K562 (cell line): ENCODE results near the gene CPT1B. TPM values are rescaled to one million over a fixed set of nuclear protein-coding genes. Genes with fewer than 3 reads are reported as not detected.

ENCODE experiments used
- ATAC-seq: fragments of 200-7000 bp; cut with Tn5 transposase; 3 replicates; pipeline ENCODE4 v1.9.1; 2020; ENCODE audit warnings: moderate library complexity
- BruUV-seq: library from RNA; stranded (reverse); fragments of 400-500 nt; replicated peaks from 2 replicates; lab custom pipeline; 2021; lab: Mats Ljungman, UMichigan
- CTCF ChIA-PET: fragments of 300-600 bp; formaldehyde crosslinking; extraction: SDS; loops from one replicate; lab custom pipeline; 2021; ENCODE audit warnings: low intra/inter-chr PET ratio; lab: Yijun Ruan, JAX
- POLR2A ChIA-PET: fragments of 300-600, 350-650 bp; sonication (Branson Sonifier 250); formaldehyde crosslinking; extraction: SDS; loops from one replicate; lab custom pipeline; 2021; ENCODE audit warnings: antibody characterized with exemption, inconsistent platforms; lab: Yijun Ruan, JAX
- DNase-seq, 4 experiments: peaks; one replicate each; pipeline versions ENCODE4 v3.0.0 to v3.0.0-alpha.2; 2011 to 2018; ENCODE audit warnings: low spot score in 3 of 4, mixed read lengths in 3 of 4; ENCODE audit errors: extremely low read depth in 1 of 4
- FAIRE-seq: peaks from 2 replicates; lab custom pipeline; 2011; peaks lifted over from hg19 to GRCh38; lab: Jason Lieb, UNC
- H2AFZ ChIP-seq: 2 replicates; pipeline ENCODE4 v1.6.0; 2011; ENCODE audit warnings: low read depth, low read length, control low read depth, inconsistent platforms
- H3K27ac ChIP-seq: fragments of 200-600 bp; 3 replicates; pipeline ENCODE4 v1.8.0; 2011; ENCODE audit warnings: low read depth, mild to moderate bottlenecking, control low read depth, inconsistent platforms, low read length, moderate library complexity, mixed read lengths; ENCODE audit errors: extremely low read depth
- H3K27me3 ChIP-seq, 2 experiments: fragments of 300-600 bp in 1 of 2; 2 replicates in 1 of 2; 3 replicates in 1 of 2; pipeline versions ENCODE4 v1.6.0 to v1.8.0; 2011; ENCODE audit warnings: inconsistent platforms in 2 of 2, low read length in 2 of 2, mild to moderate bottlenecking in 1 of 2, mixed read lengths in 1 of 2, moderate library complexity in 1 of 2; ENCODE audit not compliant: control insufficient read depth in 2 of 2, insufficient read depth in 2 of 2
- H3K36me3 ChIP-seq: fragments of 300-600 bp; 3 replicates; pipeline ENCODE4 v1.8.0; 2011; ENCODE audit warnings: mild to moderate bottlenecking, low read length, inconsistent platforms; ENCODE audit not compliant: control insufficient read depth, insufficient read depth
- H3K4me1 ChIP-seq, 2 experiments: fragments of 200-600 bp in 1 of 2; replicated peaks in 1 of 2; 2 replicates in 1 of 2; 3 replicates in 1 of 2; pipeline versions ENCODE4 v1.5.1 to v1.8.0; 2011; ENCODE audit warnings: inconsistent platforms in 2 of 2, low read length in 2 of 2, mild to moderate bottlenecking in 1 of 2, mixed read lengths in 1 of 2, moderate library complexity in 1 of 2; ENCODE audit not compliant: control insufficient read depth in 2 of 2, insufficient read depth in 2 of 2
- H3K4me2 ChIP-seq: 2 replicates; pipeline ENCODE4 v1.6.1; 2011; ENCODE audit warnings: low read length, control low read depth, inconsistent platforms, mixed read lengths; ENCODE audit not compliant: insufficient read depth
- H3K4me3 ChIP-seq: fragments of 200-600 bp; sonication (generic), shearing (Covaris generic); 2 replicates; pipeline ENCODE4 v1.5.1; 2016; ENCODE audit warnings: control low read depth, inconsistent platforms
- H3K79me2 ChIP-seq: fragments of 200-600 bp; 3 replicates; pipeline ENCODE4 v1.8.0; 2011; ENCODE audit warnings: low read length, inconsistent platforms; ENCODE audit not compliant: control insufficient read depth, insufficient read depth
- H3K9ac ChIP-seq, 2 experiments: 2 replicates each; pipeline versions ENCODE4 v1.6.0 to v1.6.1; 2011; ENCODE audit warnings: low read depth in 2 of 2, low read length in 2 of 2, control low read depth in 1 of 2, inconsistent platforms in 1 of 2, mild to moderate bottlenecking in 1 of 2, mixed read lengths in 1 of 2; ENCODE audit not compliant: insufficient read depth in 1 of 2
- H3K9me1 ChIP-seq: one replicate; pipeline ENCODE4 v1.6.0; 2011; ENCODE audit warnings: inconsistent platforms, mild to moderate bottlenecking, low read length, moderate library complexity; ENCODE audit not compliant: control insufficient read depth, insufficient read depth
- H3K9me3 ChIP-seq: replicated peaks from 2 replicates; pipeline ENCODE4 v1.5.1; 2011; ENCODE audit warnings: low read depth, low read length, inconsistent platforms; ENCODE audit not compliant: control insufficient read depth, insufficient read depth
- H4K20me1 ChIP-seq: replicated peaks from 2 replicates; pipeline ENCODE4 v1.6.1; 2011; ENCODE audit warnings: low read length, inconsistent platforms, mixed read lengths; ENCODE audit not compliant: control insufficient read depth, insufficient read depth
- C11orf30 ChIP-seq: fragments of 450-650 bp; IDR thresholded peaks from 2 replicates; pipeline ENCODE4 v1.6.1; 2016; ENCODE audit warnings: low read depth, mild to moderate bottlenecking
- CHD1 ChIP-seq: fragments of 200-600 bp; sonication (generic); IDR thresholded peaks from one replicate; pipeline ENCODE4 v1.6.1; 2012; ENCODE audit warnings: mild to moderate bottlenecking, moderate library complexity, low read length, inconsistent platforms
- CXXC5 ChIP-seq: fragments of 250-450 bp; sonication (Bioruptor Pico); IDR thresholded peaks from 2 replicates; pipeline ENCODE4 v1.8.0; 2022; ENCODE audit warnings: inconsistent platforms, mild to moderate bottlenecking, moderate library complexity
- FOXM1 ChIP-seq, 2 experiments: fragments of 450-650 bp in 1 of 2; sonication (generic) in 1 of 2; formaldehyde crosslinking in 1 of 2; IDR thresholded peaks; 2 replicates each; pipeline versions ENCODE4 v1.6.1 to v1.9.0; 2017 to 2022; ENCODE audit warnings: low read depth in 2 of 2, mild to moderate bottlenecking in 2 of 2, missing genetic modification reagents in 1 of 2, moderate library complexity in 1 of 2
- FUS ChIP-seq: fragments of 200-400 bp; formaldehyde crosslinking; optimal IDR thresholded peaks from 2 replicates; pipeline ENCODE3; 2017; ENCODE audit warnings: low read depth, low read length
- IRF2 ChIP-seq: sonication (generic); formaldehyde crosslinking; IDR thresholded peaks from 2 replicates; pipeline ENCODE4 v1.8.1; 2022; ENCODE audit warnings: mild to moderate bottlenecking, missing genetic modification reagents
- RB1 ChIP-seq: fragments of 450-650 bp; IDR thresholded peaks from 2 replicates; pipeline ENCODE4 v1.6.1; 2017; ENCODE audit warnings: low read depth, mild to moderate bottlenecking
- ZKSCAN8 ChIP-seq: fragments of 200-800 bp; sonication (Bioruptor generic); IDR thresholded peaks from 2 replicates; pipeline ENCODE4 v1.6.1; 2016; ENCODE audit warnings: missing genetic modification characterization, missing compliant biosample characterization
- ZNF143 ChIP-seq: sonication (generic); formaldehyde crosslinking; IDR thresholded peaks from 2 replicates; pipeline ENCODE4 v1.9.0; 2022; ENCODE audit warnings: mild to moderate bottlenecking, missing genetic modification reagents
- ZNF263 ChIP-seq: sonication (generic); formaldehyde crosslinking; IDR thresholded peaks from 2 replicates; pipeline ENCODE4 v1.8.0; 2022; ENCODE audit warnings: mild to moderate bottlenecking, missing genetic modification reagents, borderline replicate concordance
- WGBS: fragments of 100-300 bp; shearing (Covaris generic); methylation state at CpG from one replicate; pipeline ENCODE4 v1.1.6; 2016; ENCODE audit warnings: low coverage, mixed read lengths; ENCODE audit not compliant: insufficient coverage; ENCODE audit errors: missing lambda C conversion rate; 5-methylcytosine and 5-hydroxymethylcytosine counted together
- in situ Hi-C: fragments of 300-500 bp; cut with MboI; formaldehyde crosslinking; loops from 4 replicates; pipeline ENCODE4 v1.15.0; 2018; ENCODE audit warnings: inconsistent platforms, mixed read lengths
- intact Hi-C: fragments of 100-400 bp; cut with micrococcal nuclease; formaldehyde crosslinking; loops from 2 replicates; pipeline ENCODE4 v1.14.2; 2022
- polyA plus RNA-seq, 8 experiments: library from polyadenylated mRNA; depleted of rRNA in 4 of 8; stranded (reverse) in 5 of 8; unstranded in 3 of 8; fragments of >200 nt; fragmentation: Nextera tagmentation in 2 of 8; fragmentation: Illumina TruSeq in 1 of 8; extraction: Ambion mirVana in 2 of 8; extraction: Trizol in 1 of 8; gene quantifications; 2 replicates each; pipeline versions ENCODE4 v1.2.1 to v1.2.3, GENCODE V29; 2011 to 2014; ENCODE audit warnings: inconsistent platforms in 1 of 8, missing spikeins in 1 of 8
- total RNA-seq, 7 experiments: library from RNA; depleted of rRNA in 6 of 7; stranded (reverse); fragments of >200 nt in 6 of 7; fragmentation: Illumina TruSeq in 2 of 7; extraction: Trizol in 2 of 7; gene quantifications; 2 replicates each; pipeline versions ENCODE4 v1.2.1 to v1.2.3, GENCODE V29; 2011 to 2021; ENCODE audit warnings: low replicate concordance in 1 of 7
- TF ChIP-seq, protein P1 (sequence below): sonication (generic); formaldehyde crosslinking; IDR thresholded peaks from 2 replicates; pipeline ENCODE4 v1.8.0; 2022; ENCODE audit warnings: mild to moderate bottlenecking, missing genetic modification reagents
- TF ChIP-seq, protein P2 (sequence below): fragments of 450-650 bp; IDR thresholded peaks from 2 replicates; pipeline ENCODE4 v1.6.1; 2016; ENCODE audit warnings: borderline replicate concordance
- TF ChIP-seq, protein P3 (sequence below): sonication (generic); formaldehyde crosslinking; IDR thresholded peaks from 2 replicates; pipeline ENCODE4 v1.8.0; 2022; ENCODE audit warnings: mild to moderate bottlenecking, missing genetic modification reagents

CPT1B gene
- total and polyA plus RNA-seq, 9 of the 15 experiments (the other 6 are each of a cell fraction or from before 2014, with no cell fraction given) = 0.35 to 6.1 (median 2.6) TPM

DNA sequence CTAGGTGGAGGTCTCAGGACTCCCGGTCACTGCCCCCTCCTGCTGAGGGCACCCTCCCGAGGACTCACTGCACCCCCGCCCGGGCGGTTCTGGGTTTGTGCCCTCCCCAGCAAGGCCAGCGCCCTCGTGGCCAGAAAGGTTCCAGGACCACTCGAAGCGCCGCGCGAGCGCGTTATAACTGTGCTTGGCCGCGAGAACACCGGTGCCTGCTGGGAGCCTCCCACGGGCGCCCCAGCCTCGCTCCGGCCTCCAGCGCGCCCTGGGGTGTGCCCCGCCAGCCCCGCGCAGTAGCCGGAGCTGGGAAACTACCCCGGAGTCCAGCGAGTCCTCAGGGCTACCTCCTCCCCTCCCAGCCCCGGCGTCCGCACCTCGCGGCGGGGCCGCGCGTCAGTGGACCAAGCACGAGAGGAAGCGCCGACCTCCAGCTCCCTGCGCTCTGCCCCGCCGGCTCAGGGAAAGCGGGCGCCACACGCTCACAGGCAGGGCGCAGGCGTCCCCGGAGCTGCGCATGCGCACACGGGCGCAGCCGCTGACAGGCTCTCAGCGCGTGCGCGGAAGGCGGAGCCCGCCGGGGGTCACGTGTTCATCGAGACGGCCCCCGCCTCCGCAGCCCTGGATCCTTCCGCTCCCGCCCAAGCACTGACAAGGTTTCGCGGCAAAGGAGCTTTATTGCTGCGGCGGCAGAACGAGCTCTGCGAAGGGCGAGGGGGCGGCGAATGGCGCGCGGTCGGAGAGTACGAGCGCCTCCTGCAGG lies 52.9 kb downstream of the CPT1B start, which contains the start of gene SCO2:
Gene SCO2 (minus strand): TSS at position 495 of the 754 bp plus-strand sequence. CDS start 1,187 bp downstream, outside the sequence.
- ChIA-PET POLR2A (interaction anchor here (0.6 to 5.3 kb wide), 10 partner anchors 11 to 283 kb away, joined by 3 to 65 read pairs (median 4); partner anchors contain the start of genes CHKB, KLHDC7B, LMF2 and NCAPH2), CTCF (interaction anchor here (1.2 kb wide), 1 partner anchor 50 kb away, joined by 3 read pairs; no protein-coding TSS in a partner anchor)
- Histone ChIP-seq H3K27me3 (no peaks in the 10 kb centered on the region), H3K27ac (peak within 1 kb of the TSS; percentile 89), H3K9me3 (no peaks in the 10 kb centered on the region), H2AFZ (peak within 1 kb of the TSS; percentile 82), H3K4me1 (peaks cover 8 to 64% of the 10 kb centered on the region in 2 experiments; a peak in 4 of 5 replicates), H3K36me3 (peaks cover 40% of the 10 kb centered on the region; the same call in 1 of the 3 replicates), H3K9me1 (no peaks in the 10 kb centered on the region), H4K20me1 (peaks cover 12% of the 10 kb centered on the region; the same call in 1 of the 2 replicates), H3K4me3 (peak within 1 kb of the TSS; percentile 71), H3K4me2 (peak within 1 kb of the TSS; percentile 88), H3K79me2 (peaks cover 34% of the 10 kb centered on the region), H3K9ac (peak within 1 kb of the TSS; percentile 86 to 96)
- BruUV-seq = TSS peak; percentile 76
- peak; percentile 92 to 97 (median 94) for DNase-seq
- peak; percentile 86 for FAIRE-seq
- WGBS = under 1% methylated on average over 32 of the region's 84 CpGs
- peak; percentile 80 for ATAC-seq
- in situ Hi-C loops = no loop called here
- intact Hi-C loops = loop anchor here (5.0 kb wide), 1 partner anchor 37 kb away; the partner anchor contains the start of gene SYCE3
- TF ChIP-seq ZNF263 (CRISPR knock-in tag) = peak; percentile 13; the same call in 1 of the 2 replicates
- no peak for TF ChIP-seq ZKSCAN8
- no peak for TF ChIP-seq FOXM1 (IDR thresholded peaks at IDR 0.05; ENCODE audit: low read depth)
- TF ChIP-seq FOXM1 (CRISPR knock-in tag; IDR thresholded peaks at IDR 0.05; ENCODE audit: low read depth) = no peak
- TF ChIP-seq, protein P1, sequence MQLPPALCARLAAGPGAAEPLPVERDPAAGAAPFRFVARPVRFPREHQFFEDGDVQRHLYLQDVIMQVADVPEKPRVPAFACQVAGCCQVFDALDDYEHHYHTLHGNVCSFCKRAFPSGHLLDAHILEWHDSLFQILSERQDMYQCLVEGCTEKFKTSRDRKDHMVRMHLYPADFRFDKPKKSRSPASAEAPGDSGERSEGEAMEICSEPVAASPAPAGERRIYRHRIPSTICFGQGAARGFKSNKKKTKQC (CRISPR knock-in tag) = 0 out of 2 replicates have a peak, but pooled peaks have one; percentile 22
- TF ChIP-seq C11orf30 = peak; percentile 55; the same call in 1 of the 2 replicates
- TF ChIP-seq, protein P2, sequence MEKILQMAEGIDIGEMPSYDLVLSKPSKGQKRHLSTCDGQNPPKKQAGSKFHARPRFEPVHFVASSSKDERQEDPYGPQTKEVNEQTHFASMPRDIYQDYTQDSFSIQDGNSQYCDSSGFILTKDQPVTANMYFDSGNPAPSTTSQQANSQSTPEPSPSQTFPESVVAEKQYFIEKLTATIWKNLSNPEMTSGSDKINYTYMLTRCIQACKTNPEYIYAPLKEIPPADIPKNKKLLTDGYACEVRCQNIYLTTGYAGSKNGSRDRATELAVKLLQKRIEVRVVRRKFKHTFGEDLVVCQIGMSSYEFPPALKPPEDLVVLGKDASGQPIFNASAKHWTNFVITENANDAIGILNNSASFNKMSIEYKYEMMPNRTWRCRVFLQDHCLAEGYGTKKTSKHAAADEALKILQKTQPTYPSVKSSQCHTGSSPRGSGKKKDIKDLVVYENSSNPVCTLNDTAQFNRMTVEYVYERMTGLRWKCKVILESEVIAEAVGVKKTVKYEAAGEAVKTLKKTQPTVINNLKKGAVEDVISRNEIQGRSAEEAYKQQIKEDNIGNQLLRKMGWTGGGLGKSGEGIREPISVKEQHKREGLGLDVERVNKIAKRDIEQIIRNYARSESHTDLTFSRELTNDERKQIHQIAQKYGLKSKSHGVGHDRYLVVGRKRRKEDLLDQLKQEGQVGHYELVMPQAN = no peak
- peak; percentile 71 for TF ChIP-seq ZNF143 (CRISPR knock-in tag)
- no peak for TF ChIP-seq IRF2 (CRISPR knock-in tag)
- peak; percentile 36 for TF ChIP-seq FUS
- TF ChIP-seq, protein P3, sequence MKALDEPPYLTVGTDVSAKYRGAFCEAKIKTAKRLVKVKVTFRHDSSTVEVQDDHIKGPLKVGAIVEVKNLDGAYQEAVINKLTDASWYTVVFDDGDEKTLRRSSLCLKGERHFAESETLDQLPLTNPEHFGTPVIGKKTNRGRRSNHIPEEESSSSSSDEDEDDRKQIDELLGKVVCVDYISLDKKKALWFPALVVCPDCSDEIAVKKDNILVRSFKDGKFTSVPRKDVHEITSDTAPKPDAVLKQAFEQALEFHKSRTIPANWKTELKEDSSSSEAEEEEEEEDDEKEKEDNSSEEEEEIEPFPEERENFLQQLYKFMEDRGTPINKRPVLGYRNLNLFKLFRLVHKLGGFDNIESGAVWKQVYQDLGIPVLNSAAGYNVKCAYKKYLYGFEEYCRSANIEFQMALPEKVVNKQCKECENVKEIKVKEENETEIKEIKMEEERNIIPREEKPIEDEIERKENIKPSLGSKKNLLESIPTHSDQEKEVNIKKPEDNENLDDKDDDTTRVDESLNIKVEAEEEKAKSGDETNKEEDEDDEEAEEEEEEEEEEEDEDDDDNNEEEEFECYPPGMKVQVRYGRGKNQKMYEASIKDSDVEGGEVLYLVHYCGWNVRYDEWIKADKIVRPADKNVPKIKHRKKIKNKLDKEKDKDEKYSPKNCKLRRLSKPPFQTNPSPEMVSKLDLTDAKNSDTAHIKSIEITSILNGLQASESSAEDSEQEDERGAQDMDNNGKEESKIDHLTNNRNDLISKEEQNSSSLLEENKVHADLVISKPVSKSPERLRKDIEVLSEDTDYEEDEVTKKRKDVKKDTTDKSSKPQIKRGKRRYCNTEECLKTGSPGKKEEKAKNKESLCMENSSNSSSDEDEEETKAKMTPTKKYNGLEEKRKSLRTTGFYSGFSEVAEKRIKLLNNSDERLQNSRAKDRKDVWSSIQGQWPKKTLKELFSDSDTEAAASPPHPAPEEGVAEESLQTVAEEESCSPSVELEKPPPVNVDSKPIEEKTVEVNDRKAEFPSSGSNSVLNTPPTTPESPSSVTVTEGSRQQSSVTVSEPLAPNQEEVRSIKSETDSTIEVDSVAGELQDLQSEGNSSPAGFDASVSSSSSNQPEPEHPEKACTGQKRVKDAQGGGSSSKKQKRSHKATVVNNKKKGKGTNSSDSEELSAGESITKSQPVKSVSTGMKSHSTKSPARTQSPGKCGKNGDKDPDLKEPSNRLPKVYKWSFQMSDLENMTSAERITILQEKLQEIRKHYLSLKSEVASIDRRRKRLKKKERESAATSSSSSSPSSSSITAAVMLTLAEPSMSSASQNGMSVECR (CRISPR knock-in tag) = no peak; the same call in 1 of the 2 replicates
- no peak for TF ChIP-seq CHD1
- TF ChIP-seq RB1 = peak; percentile 62; the same call in 1 of the 2 replicates
- peak; percentile 67 for TF ChIP-seq CXXC5 (CRISPR knock-in tag)
